OCI-LY7 (cell line): Measurements from ENCODE around the gene SPRY4.

Experiments used
- EZH2phosphoT487 ChIP-seq: fragments of 200-600 bp; sonication (generic); IDR thresholded peaks from 2 replicates; pipeline ENCODE4 v1.6.1; 2018; ENCODE audit warnings: low read depth, borderline replicate concordance, mild to moderate bottlenecking, mixed run types, antibody characterized with exemption, low read length, moderate library complexity, mixed read lengths
- TF ChIP-seq, protein P1 (sequence below): fragments of 200-600 bp; sonication (generic); conservative IDR thresholded peaks from 2 replicates; pipeline ENCODE4 v1.5.1; 2014; ENCODE audit warnings: mild to moderate bottlenecking, antibody characterized with exemption, low read length, moderate library complexity, mixed read lengths

DNA sequence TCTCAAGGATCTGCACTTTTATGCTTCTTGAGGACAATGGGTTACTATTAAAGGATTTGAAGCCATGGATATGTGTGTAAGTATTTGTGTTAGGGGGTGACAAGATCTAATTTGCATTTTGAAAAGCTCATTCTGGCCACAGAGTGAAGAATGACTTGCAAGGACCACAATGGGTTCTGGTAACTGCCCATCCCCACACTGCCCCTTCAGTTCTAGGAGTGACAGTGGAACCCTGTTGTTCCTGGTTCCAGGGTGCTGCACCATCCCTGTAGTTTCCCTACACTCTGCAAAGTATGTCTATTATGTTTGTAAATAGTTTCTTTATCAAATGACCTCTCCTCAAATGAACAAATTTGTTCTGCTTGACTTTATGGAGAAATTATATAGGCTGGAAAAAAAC, 9.7 kb upstream of the SPRY4 start:
- TF ChIP-seq, protein P1, sequence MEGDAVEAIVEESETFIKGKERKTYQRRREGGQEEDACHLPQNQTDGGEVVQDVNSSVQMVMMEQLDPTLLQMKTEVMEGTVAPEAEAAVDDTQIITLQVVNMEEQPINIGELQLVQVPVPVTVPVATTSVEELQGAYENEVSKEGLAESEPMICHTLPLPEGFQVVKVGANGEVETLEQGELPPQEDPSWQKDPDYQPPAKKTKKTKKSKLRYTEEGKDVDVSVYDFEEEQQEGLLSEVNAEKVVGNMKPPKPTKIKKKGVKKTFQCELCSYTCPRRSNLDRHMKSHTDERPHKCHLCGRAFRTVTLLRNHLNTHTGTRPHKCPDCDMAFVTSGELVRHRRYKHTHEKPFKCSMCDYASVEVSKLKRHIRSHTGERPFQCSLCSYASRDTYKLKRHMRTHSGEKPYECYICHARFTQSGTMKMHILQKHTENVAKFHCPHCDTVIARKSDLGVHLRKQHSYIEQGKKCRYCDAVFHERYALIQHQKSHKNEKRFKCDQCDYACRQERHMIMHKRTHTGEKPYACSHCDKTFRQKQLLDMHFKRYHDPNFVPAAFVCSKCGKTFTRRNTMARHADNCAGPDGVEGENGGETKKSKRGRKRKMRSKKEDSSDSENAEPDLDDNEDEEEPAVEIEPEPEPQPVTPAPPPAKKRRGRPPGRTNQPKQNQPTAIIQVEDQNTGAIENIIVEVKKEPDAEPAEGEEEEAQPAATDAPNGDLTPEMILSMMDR: no peak
- TF ChIP-seq EZH2phosphoT487: no peak
